Stimulated activated CD8-positive, alpha-beta memory T cell treated with anti-CD3 and anti-CD28 coated beads, Interleukin-7, amount 100 ng/mL, for 1 hour (primary cell): ENCODE measurements around the gene FANCI.

Experiments
- DNase-seq, 2 donors: peaks; one replicate each; pipeline ENCODE4 v3.0.0-alpha.2; 2020; ENCODE audit warnings: low read depth in 2 of 2

FANCI gene

DNA sequence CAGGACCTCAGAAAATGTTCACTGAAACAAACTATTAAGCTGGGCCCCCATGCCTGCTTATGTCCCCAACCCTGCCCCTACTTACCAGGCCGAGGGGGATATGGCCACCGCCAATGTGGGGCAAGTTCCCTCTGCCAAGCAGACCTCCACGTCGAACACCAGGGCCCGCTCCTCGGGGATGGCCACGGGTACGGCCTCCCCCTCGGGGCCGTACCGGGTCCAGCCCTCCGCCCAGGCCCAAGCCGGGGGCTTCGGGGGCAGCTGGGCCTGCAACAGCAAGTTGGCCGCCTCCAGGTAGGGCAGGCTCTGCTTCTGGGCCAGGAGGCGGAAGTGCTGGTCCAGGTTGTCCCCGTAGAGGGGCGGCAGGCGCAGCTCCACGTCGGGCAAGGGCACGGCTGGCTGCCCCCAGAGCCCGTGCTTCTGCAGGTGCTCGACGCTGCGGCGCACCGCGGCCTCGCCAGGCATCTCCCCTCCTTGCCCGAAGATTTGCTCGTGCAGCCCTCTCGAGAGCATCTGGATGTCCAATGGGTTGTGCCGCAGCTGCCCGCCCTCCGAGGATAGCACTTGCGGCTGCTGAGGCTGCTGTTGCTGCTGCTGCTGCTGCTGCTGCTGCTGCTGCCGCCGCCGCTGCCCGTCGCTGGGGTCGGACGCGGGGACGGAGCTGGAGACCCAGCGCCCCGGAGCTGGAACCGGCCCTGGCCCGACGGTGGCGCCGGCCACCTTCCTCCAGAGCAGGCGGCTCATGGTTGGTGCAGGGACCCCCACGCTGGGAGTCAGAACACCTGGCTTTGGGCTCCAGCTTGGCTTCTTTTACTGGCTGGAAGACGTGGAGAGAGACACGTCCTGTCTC is 89.5 kb downstream of the FANCI start:
- DNase-seq = no peak

DNA sequence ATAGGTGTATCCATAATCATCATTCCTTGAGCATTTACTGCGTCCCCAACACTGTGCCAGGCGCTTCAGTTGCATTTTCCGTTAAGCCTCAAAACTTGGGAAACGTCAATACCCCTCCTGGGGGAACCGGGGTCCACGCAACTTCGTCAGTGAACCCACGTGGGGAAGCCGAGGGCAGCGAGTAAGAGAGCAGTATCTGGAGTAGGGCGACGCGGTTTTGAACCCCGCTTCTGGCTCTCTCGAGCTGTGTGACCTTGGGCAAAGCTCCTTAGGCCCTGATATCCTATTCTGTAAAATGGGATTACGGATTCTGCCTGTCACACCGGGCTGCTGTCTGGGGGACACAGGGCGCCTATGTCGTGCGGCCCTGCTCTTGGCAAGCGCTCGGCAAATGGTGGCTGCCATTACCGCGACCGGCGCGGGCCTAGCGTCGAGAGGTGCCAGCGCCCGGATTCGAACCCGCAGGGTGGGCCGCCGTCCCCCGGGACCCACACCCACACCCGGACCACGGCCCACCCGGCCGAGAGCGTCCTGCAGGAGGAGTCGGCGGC is 90.3 kb downstream of the FANCI start:
- DNase-seq = no peak

DNA sequence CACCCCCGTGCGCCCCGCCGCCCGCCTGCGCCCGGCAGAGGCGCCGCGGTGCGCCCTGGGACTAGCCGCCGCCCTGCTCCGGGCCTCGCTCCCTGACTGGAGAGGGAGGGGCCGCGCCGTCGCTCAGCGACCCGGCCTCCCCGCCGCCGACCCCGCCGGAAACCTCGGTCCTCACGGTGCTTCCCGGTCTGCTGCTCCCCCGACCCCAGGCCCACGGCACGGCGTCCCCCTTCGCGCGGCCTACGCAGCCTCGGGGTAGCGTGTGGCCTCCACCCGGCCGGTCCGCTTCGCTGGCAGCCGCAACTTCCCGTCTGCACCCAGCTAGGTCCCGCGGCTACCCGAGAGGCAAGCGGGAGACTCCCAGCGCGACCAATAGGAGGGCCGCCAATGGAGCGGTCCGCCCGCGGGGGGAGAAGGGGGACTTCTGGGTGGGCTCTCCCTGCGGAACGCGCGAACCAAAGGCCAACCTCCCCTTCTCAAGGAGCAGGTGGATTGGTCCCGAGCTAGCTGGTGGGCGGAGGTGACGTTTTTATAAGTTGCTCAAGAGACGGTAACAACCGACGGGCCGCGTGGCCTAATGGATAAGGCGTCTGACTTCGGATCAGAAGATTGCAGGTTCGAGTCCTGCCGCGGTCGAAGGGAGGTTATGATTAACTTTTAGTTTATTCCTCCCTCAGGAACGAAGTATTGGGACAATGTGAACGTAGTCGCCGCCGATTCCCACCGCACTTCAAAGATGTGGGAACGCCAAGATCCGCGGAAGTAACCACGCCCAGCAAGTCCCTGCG is 90.9 kb downstream of the FANCI start, which contains the start of gene POLG:
POLG (minus strand) TSS at position 315 of the 788 bp plus-strand sequence. CDS start 1,070 bp downstream, outside the sequence.
- DNase-seq = peak; percentile 97 to 98

GRCh38 chr15:89335298-89336041 is 91.7 kb downstream of the FANCI start:
- DNase-seq = no peak

DNA sequence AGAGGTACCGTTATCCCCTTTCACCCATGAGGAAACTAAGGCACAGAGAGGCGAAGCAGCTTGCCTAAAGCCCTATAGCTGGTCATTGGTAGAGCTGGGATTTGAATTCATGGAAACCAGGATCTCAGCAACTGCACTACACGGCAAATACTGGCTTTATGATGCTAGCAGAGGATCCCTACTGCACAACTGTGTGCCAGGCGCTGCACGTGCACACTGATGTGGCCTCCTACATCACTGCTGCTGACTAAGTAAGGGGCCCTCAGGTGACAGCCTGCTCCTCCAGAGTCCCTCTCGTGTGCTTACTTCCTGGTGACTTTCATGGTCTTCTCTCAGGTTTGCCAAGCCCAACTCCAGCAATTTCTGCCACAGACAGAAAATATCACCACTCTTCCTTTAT is 94.3 kb downstream of the FANCI start:
- no peak for DNase-seq

- no peak for DNase-seq
Measured at GRCh38 chr15:89340573-89340972, 96.8 kb downstream of the FANCI start.

DNA sequence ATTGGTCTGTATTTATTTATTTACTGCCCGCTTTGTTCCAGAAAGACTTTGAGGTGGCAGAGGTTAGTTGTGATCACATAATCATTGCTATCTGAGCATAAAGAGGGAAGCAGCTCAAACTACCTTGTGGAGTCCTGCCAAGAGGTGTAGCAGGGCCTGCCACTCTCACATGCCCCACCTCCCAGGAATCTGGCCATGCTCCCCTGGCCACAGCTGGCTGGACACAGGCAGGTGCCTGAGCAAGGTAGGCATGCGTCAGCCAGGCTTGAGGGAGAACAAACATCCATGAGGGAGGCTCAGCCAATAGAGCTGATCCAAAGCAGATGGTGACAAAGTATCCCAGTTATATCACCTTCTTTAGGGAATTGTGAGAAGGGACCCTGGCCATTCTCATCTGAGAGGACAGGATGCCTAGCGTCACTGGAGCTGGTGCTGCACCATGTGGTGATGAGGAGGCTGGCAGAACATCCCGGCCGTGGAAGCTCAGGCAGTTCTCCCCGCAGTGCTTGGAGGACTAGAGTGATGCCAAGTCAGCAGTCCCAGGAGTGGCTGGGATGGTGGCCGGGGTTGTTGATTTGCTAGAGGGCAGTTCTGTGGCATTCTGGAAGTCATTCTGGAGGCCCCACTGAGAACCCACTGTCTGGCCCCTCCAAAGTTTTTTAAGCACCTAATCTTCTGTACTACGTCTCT is 97.7 kb downstream of the FANCI start:
- no peak for DNase-seq

DNA sequence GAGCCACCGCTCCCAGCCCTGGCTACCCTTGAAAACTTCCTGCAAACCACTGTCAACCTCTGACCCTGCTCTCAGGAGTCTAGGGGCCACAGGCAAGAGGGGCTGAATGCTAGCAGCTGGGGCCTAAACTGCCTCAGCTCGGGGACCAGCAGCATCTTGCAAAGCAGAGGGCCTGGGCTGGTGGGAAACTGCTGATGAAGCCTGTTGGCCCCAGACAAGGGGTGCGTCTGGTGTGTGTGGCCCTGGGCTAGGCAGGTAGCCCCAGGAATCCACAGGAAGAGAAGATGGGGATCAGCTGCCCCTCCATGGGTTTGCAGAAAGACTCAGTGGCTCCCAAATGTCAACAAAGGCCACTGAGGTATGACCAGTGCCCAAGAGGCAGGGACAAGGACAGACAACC is 99.1 kb downstream of the FANCI start:
- no peak for DNase-seq

DNA sequence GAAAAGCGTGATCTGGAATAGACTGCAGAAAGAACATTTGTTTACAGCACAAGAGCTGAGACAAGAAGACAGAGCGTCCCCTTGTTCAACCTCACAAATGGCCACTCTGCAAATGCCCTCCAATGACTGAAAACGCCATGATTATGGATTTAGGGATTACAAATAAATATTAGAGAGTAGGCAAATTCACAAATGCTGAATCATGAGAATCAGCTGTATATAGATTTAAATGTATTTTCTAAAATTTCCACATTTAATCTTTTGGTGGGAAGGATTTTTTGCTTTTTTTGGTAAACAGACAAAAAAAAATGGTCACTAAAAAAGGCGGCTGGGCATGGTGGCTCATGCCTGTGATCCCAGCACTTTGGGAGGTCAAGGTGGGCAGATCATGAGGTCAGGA is 101.5 kb downstream of the FANCI start:
- no peak for DNase-seq

DNA sequence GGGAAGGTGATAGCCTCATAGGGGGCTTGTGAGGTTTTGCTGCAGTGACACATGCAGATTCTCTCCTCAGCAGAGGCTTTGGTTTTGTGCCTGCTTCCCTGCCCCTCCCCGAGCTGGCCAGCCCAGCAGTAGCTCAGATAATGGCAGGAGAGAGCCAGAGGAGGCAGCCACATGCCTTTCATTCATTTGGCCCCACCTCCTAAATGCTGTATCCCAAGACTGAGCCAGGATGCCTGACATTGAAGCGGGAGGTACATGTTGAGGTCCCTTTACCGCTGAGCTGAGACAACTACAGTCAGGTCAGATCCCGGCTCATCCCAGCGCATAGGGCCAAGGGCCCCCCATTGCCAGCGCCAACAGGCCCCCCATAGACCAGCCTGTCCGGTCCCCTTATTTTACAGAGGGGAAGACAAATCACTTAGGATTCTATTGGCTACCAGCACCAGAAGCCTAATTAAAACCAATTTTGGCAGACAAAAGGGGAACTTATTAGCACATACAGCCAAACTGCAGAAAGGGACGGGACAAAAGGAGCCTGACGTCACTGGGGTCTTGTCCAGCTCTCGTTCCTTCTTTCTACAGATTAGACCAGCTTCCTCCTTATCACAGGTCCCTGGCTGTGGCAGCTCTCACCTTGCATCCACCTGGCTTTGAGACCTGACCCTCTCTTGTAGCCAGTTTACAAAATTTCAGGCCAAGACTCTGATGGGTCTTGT is 102.9 kb downstream of the FANCI start:
- no peak for DNase-seq

DNA sequence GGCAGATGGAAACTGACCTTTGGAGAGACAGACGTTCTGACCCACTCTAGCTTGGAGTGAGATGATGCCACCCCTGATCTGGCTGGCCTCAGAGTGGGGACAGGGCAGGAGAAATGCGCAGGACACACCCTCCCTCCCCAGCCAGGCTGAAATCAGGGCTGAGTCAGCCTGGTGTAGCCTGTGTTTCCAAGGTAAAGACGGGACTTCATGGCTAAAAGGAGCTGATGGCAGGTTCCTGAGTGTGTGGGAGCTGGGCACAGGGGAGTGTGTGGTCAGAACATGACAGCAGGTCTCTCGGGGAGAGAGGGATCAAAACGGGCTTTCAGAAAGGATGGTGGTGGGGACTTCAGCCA is 105.4 kb downstream of the FANCI start:
- no peak for DNase-seq

DNA sequence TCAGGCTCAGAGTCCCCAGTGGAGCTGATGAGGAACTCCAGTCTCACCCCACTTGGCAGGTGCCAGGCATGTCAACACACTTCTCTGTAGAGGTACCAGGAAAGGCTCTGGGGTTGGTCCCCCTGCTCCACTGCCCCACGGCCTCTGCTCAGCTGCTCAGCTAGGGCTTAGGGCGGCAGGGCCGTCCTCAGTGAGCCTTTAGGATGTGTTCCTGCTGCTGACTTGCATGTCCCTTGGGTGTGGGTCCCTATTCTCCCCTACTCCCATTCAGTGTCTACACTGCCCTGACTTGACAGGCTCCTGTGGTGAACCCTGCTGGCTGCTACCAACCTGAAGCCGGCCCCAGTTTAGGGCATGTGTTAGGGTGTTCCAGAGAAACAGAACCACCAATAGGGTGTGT is 108.7 kb downstream of the FANCI start:
- no peak for DNase-seq

DNA sequence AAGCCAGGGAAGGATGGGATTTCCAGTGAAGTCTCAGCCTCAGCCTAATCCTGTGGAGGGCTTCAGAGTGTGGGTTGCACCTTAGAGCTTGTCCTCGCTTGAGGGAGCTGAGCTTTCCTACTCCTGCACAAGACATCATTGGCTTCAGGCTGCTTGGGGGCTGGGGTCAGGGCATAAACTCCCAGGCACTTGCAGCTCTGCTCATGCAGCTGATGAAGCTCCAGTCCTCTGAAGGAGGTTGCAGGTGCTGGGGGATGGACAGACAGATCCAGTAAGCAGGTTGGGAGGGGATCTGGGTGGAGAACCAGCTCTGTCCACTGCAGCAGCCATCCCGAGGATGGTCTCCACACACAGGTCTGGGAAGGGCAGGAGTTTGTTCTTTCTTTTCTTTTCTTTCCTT is 110.2 kb downstream of the FANCI start:
- no peak for DNase-seq

GRCh38 chr15:89356634-89357298 is 113.0 kb downstream of the FANCI start:
- no peak for DNase-seq

GRCh38 chr15:89358435-89358754 is 114.6 kb downstream of the FANCI start:
- no peak for DNase-seq

GRCh38 chr15:89358755-89359439 is 115.1 kb downstream of the FANCI start:
- peak; percentile 71 to 72 for DNase-seq

DNA sequence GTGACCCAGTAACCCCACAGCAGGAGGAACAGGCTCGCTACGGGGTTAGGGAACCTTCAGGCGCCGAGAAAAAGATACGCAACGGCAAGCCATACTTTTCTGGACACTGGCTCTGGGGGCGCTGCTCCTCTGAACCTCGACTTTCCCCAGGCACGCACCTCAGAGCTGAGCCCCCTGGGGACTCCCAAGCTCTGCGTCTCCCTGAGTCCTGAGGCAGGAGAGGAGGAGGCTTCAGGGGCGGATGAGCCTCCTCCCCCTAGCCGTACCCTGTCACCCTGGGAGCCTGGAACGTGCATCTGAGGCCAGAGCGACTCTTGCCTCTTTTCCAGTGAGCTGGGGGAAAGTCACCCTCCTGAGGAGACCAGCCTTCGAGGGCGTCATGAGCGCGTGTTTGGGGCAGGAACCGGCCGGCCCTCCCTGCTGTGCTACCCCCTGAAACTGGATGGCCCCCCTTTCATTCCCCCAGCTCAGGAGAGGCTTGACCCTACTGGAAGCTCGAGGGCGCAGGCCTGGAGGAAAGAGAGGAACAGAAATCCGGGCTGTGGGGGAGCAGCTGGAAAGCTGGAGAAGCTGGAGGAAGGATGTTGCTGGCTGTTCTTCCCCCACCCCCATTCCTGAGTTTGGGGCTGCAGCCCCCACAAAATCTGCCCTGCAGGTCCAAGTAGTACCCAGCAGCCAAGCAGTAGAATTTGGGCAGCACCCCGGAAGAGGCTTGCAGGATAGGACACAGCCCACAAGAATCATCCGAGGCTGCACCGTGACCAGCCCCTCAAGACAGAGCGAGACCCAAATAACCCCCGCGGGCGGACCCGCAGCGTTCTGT is 115.9 kb downstream of the FANCI start:
- DNase-seq = no peak

DNA sequence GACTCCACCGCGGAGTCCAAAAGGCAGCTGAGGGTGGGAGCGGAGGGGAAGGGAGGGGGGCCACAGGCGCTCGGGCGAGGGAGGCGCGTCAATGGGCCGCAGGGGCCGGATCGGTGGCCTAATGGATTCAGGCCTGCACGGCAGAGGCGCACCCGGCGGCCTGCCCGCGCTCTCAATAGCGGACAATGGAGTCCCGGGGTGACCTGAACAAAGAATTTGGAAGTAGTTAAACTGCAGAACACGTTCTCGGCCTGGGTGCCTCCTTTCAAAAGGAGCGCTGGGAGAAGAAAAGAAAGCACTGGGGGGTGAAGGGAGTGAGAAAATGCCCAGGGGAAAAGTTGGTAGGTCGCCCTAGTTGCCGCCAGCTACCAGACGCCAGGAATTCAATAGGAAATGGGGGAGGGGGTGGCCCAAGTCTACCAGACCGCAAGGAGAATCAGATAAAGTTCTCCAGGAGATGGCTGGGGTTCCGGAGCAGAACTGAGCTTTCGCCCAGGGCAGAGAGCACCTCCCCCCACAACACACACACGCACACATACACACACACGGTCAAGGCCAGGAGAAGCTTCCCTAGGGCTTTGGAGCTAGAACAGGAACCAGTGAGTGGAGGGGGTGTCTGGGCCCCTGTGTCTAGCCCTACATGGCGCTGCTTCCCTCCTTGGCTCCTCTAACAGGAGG is 116.7 kb downstream of the FANCI start:
- DNase-seq = no peak
